Measurements from ENCODE around the gene RNPEP. TPM values are rescaled to one million over a fixed set of nuclear protein-coding genes. Genes with fewer than 3 reads are reported as not detected.

The RNPEP gene, protein sequence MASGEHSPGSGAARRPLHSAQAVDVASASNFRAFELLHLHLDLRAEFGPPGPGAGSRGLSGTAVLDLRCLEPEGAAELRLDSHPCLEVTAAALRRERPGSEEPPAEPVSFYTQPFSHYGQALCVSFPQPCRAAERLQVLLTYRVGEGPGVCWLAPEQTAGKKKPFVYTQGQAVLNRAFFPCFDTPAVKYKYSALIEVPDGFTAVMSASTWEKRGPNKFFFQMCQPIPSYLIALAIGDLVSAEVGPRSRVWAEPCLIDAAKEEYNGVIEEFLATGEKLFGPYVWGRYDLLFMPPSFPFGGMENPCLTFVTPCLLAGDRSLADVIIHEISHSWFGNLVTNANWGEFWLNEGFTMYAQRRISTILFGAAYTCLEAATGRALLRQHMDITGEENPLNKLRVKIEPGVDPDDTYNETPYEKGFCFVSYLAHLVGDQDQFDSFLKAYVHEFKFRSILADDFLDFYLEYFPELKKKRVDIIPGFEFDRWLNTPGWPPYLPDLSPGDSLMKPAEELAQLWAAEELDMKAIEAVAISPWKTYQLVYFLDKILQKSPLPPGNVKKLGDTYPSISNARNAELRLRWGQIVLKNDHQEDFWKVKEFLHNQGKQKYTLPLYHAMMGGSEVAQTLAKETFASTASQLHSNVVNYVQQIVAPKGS
- total RNA-seq, result 42.1 to 50.6 TPM (median 42.1 TPM) in 3 replicates
- long read RNA-seq, transcript RNPEP-201 (11 exons, 2,427 nt), result major isoform, 161 of 184 reads
- long read RNA-seq, partial matches to known transcripts, result 6 of 184 reads
- long read RNA-seq, other reads (novel, unspliced or antisense), result 16 of 184 reads

GRCh38 chr1:201982623-201983379, at the start of gene RNPEP:
TSS of gene RNPEP (plus strand) at chr1:201982648. CDS start at chr1:201982667, 19 bp downstream.
- H3K4me1 Mint-ChIP-seq (ENCODE audit: low read depth), result peaks cover 30% of the 10 kb centered on the region
- no peak for DNase-seq (ENCODE audit: low spot score)
- H3K36me3 Mint-ChIP-seq (ENCODE audit: low read depth), result no peaks in the 10 kb centered on the region
- peak within 1 kb of the TSS; percentile 94 for H3K4me3 Mint-ChIP-seq (ENCODE audit: unreplicated experiment)
- no peaks in the 10 kb centered on the region for H3K27me3 Mint-ChIP-seq (ENCODE audit: low read depth)
- H3K9me3 Mint-ChIP-seq (ENCODE audit: low read depth), result no peaks in the 10 kb centered on the region
- TF ChIP-seq, protein P1, sequence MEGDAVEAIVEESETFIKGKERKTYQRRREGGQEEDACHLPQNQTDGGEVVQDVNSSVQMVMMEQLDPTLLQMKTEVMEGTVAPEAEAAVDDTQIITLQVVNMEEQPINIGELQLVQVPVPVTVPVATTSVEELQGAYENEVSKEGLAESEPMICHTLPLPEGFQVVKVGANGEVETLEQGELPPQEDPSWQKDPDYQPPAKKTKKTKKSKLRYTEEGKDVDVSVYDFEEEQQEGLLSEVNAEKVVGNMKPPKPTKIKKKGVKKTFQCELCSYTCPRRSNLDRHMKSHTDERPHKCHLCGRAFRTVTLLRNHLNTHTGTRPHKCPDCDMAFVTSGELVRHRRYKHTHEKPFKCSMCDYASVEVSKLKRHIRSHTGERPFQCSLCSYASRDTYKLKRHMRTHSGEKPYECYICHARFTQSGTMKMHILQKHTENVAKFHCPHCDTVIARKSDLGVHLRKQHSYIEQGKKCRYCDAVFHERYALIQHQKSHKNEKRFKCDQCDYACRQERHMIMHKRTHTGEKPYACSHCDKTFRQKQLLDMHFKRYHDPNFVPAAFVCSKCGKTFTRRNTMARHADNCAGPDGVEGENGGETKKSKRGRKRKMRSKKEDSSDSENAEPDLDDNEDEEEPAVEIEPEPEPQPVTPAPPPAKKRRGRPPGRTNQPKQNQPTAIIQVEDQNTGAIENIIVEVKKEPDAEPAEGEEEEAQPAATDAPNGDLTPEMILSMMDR (IDR thresholded peaks at IDR 0.05), result peak; percentile 56
- H3K27ac Mint-ChIP-seq (ENCODE audit: unreplicated experiment), result peak within 1 kb of the TSS; percentile 93

DNA sequence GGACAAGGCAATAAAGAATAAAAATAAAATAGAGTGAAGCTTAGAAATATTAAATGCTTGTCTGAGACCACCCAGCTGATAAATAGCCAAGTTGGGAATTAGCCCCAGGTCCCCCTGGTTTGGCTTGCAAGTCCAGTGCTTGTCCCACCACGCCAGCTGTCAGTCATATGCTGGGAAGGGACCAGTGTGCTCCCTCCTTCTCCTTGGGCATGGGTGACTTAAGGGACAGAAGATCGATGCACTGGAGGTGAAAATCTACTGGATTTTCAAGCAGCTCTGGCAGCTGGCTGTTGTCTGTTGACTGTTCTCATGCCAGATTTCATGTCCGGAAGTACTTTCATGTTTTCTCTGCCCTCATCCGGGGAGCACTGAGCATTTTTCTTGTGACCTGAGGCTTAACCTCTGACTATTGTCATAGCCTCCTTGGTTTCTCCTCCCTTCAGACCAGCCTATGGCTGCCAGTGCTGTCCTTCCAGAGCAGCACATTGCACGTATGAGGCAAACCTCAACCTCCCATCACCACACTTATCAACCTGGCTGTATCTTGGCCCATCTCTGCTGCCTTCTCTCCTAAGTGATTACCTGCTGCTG, 48.5 kb upstream of the RNPEP start:
- TF ChIP-seq, protein P1 (IDR thresholded peaks at IDR 0.05), result no peak
- Mint-ChIP-seq H3K27me3 (ENCODE audit: low read depth) (no peaks in the 10 kb centered on the region), H3K4me3 (ENCODE audit: unreplicated experiment) (no peak overlapping the region), H3K9me3 (ENCODE audit: low read depth) (no peaks in the 10 kb centered on the region), H3K36me3 (ENCODE audit: low read depth) (peaks cover 6% of the 10 kb centered on the region), H3K4me1 (ENCODE audit: low read depth) (peaks cover 35% of the 10 kb centered on the region), H3K27ac (ENCODE audit: unreplicated experiment) (peak overlapping the region; percentile 46)
- DNase-seq (ENCODE audit: low spot score), result no peak

- peak overlapping the region; percentile 89 for H3K27ac Mint-ChIP-seq (ENCODE audit: unreplicated experiment)
- peaks cover 5% of the 10 kb centered on the region for H3K36me3 Mint-ChIP-seq (ENCODE audit: low read depth)
- TF ChIP-seq, protein P1 (IDR thresholded peaks at IDR 0.05), result no peak
- no peaks in the 10 kb centered on the region for H3K27me3 Mint-ChIP-seq (ENCODE audit: low read depth)
- no peak overlapping the region for H3K4me3 Mint-ChIP-seq (ENCODE audit: unreplicated experiment)
- DNase-seq (ENCODE audit: low spot score), result no peak
- H3K9me3 Mint-ChIP-seq (ENCODE audit: low read depth), result no peaks in the 10 kb centered on the region
- peaks cover 57% of the 10 kb centered on the region for H3K4me1 Mint-ChIP-seq (ENCODE audit: low read depth)
These were observed 44.7 kb upstream of the RNPEP start for GRCh38 chr1:201937624-201938213.

DNA sequence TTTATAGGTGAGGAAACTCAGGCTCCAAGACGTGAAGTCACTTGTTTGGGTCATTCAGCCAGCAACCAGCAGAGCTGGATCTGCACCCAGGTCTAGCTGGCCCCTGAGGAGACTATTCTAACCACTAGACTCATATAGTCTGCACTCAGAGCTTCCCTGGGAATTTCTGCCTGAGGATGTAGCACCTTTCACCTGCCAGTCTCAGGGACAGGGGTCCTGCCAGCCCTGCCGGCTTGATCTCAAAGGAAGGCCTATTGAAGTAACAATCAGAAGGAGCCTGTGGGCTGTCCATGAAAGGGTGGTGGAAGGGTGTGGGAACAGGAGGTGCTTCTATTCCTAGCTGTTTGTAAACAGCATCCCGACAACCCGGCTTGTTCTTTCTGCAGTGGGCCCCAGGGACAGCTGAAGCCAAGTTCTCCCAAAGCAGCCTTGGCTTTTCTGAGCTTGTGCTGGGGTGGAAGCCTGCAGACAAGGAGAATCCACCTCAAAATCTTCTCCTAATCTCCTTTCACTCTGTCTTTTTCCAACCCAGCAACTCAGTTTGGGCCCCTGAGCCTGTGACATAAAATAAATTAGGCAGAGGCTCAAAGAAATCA, 43.9 kb upstream of the RNPEP start:
- peaks cover 4% of the 10 kb centered on the region for H3K36me3 Mint-ChIP-seq (ENCODE audit: low read depth)
- no peaks in the 10 kb centered on the region for H3K9me3 Mint-ChIP-seq (ENCODE audit: low read depth)
- TF ChIP-seq, protein P1 (IDR thresholded peaks at IDR 0.05), result no peak
- H3K27ac Mint-ChIP-seq (ENCODE audit: unreplicated experiment), result peak overlapping the region; percentile 89
- no peak overlapping the region for H3K4me3 Mint-ChIP-seq (ENCODE audit: unreplicated experiment)
- DNase-seq (ENCODE audit: low spot score), result no peak
- no peaks in the 10 kb centered on the region for H3K27me3 Mint-ChIP-seq (ENCODE audit: low read depth)
- H3K4me1 Mint-ChIP-seq (ENCODE audit: low read depth), result peaks cover 65% of the 10 kb centered on the region

Measured in chondrocyte (in vitro differentiated cells).